ENCODE measurements around the gene KRTAP9-3. TPM values are rescaled to one million over a fixed set of nuclear protein-coding genes. Genes with fewer than 3 reads are reported as not detected.

KRTAP9-3 gene
- total and polyA plus RNA-seq, 10 of the 15 experiments (the other 5 are each of a cell fraction or from before 2014, with no cell fraction given), result not detected

DNA sequence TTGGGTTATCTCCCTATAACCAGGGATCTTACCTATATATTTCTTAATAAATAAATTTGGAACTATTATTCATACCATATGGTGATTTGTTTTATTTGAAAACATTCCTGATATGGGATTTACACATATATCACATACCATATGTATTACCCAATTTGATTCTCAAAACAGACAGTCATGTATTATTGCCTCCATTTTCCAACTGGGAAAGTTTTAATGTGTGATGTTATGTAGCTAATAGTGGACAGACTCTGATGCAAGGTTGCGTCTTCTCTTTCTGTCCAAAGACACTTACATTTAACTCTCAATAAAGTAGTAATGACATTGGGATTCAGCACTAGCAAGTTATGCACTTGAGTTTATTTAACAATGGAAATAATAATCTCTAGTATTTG, 24.0 kb downstream of the KRTAP9-3 start:
- H3K36me3 ChIP-seq (ENCODE audit: control insufficient read depth in 2 of 2, insufficient read depth in 2 of 2, low read length in 1 of 2), result no peaks in the 10 kb centered on the region
- H4K20me1 ChIP-seq (ENCODE audit: control insufficient read depth, insufficient read depth), result no peaks in the 10 kb centered on the region
- no peaks in the 10 kb centered on the region for H3K4me1 ChIP-seq (ENCODE audit: control insufficient read depth, insufficient read depth, low read length)
- ChIA-PET RAD21 (ENCODE audit: unreplicated experiment) (no interaction called here), SMC1A (ENCODE audit: uncharacterized antibody, unreplicated experiment) (no interaction called here), CTCF (no interaction called here), POLR2A (no interaction called here)
- no peak for FAIRE-seq
- no peak overlapping the region for H3K27ac ChIP-seq (ENCODE audit: control insufficient read depth, insufficient read depth)
- in situ Hi-C loops (cut with MboI) (no loop called here), intact Hi-C loops (cut with micrococcal nuclease; ENCODE audit: unreplicated experiment) (no loop called here)
- H3K9me3 ChIP-seq (replicated peaks; ENCODE audit: control insufficient read depth, insufficient read depth, low read length), result no peaks in the 10 kb centered on the region
- H2AFZ ChIP-seq (ENCODE audit: control insufficient read depth, low read depth, low read length), result no peak overlapping the region
- 100% methylated on average over 1 of the region's 1 CpG for WGBS (ENCODE audit: insufficient coverage, insufficient replicate concordance, low lambda C conversion rate, missing lambda C conversion rate)
- BruUV-seq (replicated peaks), result no TSS peak
- no peaks in the 10 kb centered on the region for H3K79me2 ChIP-seq (ENCODE audit: control insufficient read depth, insufficient read depth, low read length)
- no peak for ATAC-seq
- no peak for TF ChIP-seq CBFB (IDR thresholded peaks at IDR 0.05; ENCODE audit: low read depth)
- TF ChIP-seq, protein P1, sequence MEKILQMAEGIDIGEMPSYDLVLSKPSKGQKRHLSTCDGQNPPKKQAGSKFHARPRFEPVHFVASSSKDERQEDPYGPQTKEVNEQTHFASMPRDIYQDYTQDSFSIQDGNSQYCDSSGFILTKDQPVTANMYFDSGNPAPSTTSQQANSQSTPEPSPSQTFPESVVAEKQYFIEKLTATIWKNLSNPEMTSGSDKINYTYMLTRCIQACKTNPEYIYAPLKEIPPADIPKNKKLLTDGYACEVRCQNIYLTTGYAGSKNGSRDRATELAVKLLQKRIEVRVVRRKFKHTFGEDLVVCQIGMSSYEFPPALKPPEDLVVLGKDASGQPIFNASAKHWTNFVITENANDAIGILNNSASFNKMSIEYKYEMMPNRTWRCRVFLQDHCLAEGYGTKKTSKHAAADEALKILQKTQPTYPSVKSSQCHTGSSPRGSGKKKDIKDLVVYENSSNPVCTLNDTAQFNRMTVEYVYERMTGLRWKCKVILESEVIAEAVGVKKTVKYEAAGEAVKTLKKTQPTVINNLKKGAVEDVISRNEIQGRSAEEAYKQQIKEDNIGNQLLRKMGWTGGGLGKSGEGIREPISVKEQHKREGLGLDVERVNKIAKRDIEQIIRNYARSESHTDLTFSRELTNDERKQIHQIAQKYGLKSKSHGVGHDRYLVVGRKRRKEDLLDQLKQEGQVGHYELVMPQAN (conservative IDR thresholded peaks at IDR 0.05), result no peak
- no peak for TF ChIP-seq MXI1 (IDR thresholded peaks at IDR 0.05; ENCODE audit: low read depth, low read length)
- H3K9ac ChIP-seq (ENCODE audit: control insufficient read depth, insufficient read depth, low read length), result no peak overlapping the region
- H3K4me3 ChIP-seq, result no peak overlapping the region
- H3K4me2 ChIP-seq (ENCODE audit: control insufficient read depth, insufficient read depth), result no peak overlapping the region
- H3K27me3 ChIP-seq (replicated peaks in 1 of 2; ENCODE audit: control insufficient read depth in 2 of 2, insufficient read depth in 2 of 2, low read length in 1 of 2), result no peaks in the 10 kb centered on the region; a peak in 2 of 4 replicates
- no peak for DNase-seq (ENCODE audit: low read depth, low spot score)

DNA sequence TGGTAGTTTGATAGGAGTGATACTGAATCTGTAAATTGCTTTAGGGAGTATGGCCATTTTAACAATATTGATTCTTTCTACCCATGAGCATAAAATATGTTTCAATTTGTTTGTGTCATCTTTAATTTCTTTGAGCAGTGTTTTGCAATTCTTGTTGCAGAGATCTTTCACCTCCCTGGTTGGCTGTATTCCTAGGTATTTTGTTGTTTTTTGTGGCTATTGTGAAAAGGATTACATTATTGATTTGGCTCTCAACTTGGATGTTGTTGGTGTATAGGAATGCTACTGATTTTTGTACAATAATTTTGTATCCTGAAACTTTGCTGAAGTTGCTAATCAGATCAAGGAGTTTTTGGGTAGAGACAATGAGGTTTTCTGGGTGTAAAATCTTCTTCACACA, 26.2 kb downstream of the KRTAP9-3 start:
- H3K4me2 ChIP-seq (ENCODE audit: control insufficient read depth, insufficient read depth), result no peak overlapping the region
- CTCF ChIA-PET, result no interaction called here
- SMC1A ChIA-PET (ENCODE audit: uncharacterized antibody, unreplicated experiment), result no interaction called here
- H4K20me1 ChIP-seq (ENCODE audit: control insufficient read depth, insufficient read depth), result no peaks in the 10 kb centered on the region
- DNase-seq (ENCODE audit: low read depth, low spot score) (no peak), ATAC-seq (no peak), FAIRE-seq (no peak)
- no peak overlapping the region for H2AFZ ChIP-seq (ENCODE audit: control insufficient read depth, low read depth, low read length)
- H3K4me1 ChIP-seq (ENCODE audit: control insufficient read depth, insufficient read depth, low read length), result no peaks in the 10 kb centered on the region
- no peak overlapping the region for H3K4me3 ChIP-seq
- H3K27me3 ChIP-seq (replicated peaks in 1 of 2; ENCODE audit: control insufficient read depth in 2 of 2, insufficient read depth in 2 of 2, low read length in 1 of 2), result no peaks in the 10 kb centered on the region; a peak in 2 of 4 replicates
- no peak overlapping the region for H3K27ac ChIP-seq (ENCODE audit: control insufficient read depth, insufficient read depth)
- intact Hi-C loops (cut with micrococcal nuclease; ENCODE audit: unreplicated experiment) (no loop called here), in situ Hi-C loops (cut with MboI) (no loop called here)
- H3K9me3 ChIP-seq (replicated peaks; ENCODE audit: control insufficient read depth, insufficient read depth, low read length), result no peaks in the 10 kb centered on the region
- POLR2A ChIA-PET, result no interaction called here
- no peak overlapping the region for H3K9ac ChIP-seq (ENCODE audit: control insufficient read depth, insufficient read depth, low read length)
- RAD21 ChIA-PET (ENCODE audit: unreplicated experiment), result no interaction called here
- H3K36me3 ChIP-seq (ENCODE audit: control insufficient read depth in 2 of 2, insufficient read depth in 2 of 2, low read length in 1 of 2), result no peaks in the 10 kb centered on the region
- no peaks in the 10 kb centered on the region for H3K79me2 ChIP-seq (ENCODE audit: control insufficient read depth, insufficient read depth, low read length)
- BruUV-seq (replicated peaks), result no TSS peak
- TF ChIP-seq KAT2A (conservative IDR thresholded peaks at IDR 0.05; ENCODE audit: control insufficient read depth, low read depth, low read length) (no peak), RBBP5 (conservative IDR thresholded peaks at IDR 0.05) (no peak), PML (IDR thresholded peaks at IDR 0.05; ENCODE audit: low read length) (no peak), SPI1 (IDR thresholded peaks at IDR 0.05; ENCODE audit: borderline replicate concordance, insufficient read depth, low read depth, low read length) (no peak), SIN3A (IDR thresholded peaks at IDR 0.05; ENCODE audit: low read depth, low read length) (no peak), MEF2A (IDR thresholded peaks at IDR 0.05; ENCODE audit: insufficient read depth, low read depth, low read length) (no peak)
- TF ChIP-seq, protein P2, sequence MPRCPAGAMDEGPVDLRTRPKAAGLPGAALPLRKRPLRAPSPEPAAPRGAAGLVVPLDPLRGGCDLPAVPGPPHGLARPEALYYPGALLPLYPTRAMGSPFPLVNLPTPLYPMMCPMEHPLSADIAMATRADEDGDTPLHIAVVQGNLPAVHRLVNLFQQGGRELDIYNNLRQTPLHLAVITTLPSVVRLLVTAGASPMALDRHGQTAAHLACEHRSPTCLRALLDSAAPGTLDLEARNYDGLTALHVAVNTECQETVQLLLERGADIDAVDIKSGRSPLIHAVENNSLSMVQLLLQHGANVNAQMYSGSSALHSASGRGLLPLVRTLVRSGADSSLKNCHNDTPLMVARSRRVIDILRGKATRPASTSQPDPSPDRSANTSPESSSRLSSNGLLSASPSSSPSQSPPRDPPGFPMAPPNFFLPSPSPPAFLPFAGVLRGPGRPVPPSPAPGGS (IDR thresholded peaks at IDR 0.05; ENCODE audit: borderline replicate concordance, insufficient read depth, low read depth, low read length, poor library complexity, severe bottlenecking), result no peak
- TF ChIP-seq, protein P3, sequence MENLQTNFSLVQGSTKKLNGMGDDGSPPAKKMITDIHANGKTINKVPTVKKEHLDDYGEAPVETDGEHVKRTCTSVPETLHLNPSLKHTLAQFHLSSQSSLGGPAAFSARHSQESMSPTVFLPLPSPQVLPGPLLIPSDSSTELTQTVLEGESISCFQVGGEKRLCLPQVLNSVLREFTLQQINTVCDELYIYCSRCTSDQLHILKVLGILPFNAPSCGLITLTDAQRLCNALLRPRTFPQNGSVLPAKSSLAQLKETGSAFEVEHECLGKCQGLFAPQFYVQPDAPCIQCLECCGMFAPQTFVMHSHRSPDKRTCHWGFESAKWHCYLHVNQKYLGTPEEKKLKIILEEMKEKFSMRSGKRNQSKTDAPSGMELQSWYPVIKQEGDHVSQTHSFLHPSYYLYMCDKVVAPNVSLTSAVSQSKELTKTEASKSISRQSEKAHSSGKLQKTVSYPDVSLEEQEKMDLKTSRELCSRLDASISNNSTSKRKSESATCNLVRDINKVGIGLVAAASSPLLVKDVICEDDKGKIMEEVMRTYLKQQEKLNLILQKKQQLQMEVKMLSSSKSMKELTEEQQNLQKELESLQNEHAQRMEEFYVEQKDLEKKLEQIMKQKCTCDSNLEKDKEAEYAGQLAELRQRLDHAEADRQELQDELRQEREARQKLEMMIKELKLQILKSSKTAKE (IDR thresholded peaks at IDR 0.05; ENCODE audit: low read depth, poor library complexity, severe bottlenecking), result no peak
- TF ChIP-seq, protein P4, sequence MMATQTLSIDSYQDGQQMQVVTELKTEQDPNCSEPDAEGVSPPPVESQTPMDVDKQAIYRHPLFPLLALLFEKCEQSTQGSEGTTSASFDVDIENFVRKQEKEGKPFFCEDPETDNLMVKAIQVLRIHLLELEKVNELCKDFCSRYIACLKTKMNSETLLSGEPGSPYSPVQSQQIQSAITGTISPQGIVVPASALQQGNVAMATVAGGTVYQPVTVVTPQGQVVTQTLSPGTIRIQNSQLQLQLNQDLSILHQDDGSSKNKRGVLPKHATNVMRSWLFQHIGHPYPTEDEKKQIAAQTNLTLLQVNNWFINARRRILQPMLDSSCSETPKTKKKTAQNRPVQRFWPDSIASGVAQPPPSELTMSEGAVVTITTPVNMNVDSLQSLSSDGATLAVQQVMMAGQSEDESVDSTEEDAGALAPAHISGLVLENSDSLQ (IDR thresholded peaks at IDR 0.05), result no peak
